Measurements from ENCODE around the gene FNDC3A. TPM values are rescaled to one million over a fixed set of nuclear protein-coding genes. Genes with fewer than 3 reads are reported as not detected.
A peak's percentile ranks its signal among the peaks of the same experiment; 100 is the strongest.

FNDC3A gene
- total RNA-seq, 1 donor from 2014 or later: 61.4 TPM

DNA sequence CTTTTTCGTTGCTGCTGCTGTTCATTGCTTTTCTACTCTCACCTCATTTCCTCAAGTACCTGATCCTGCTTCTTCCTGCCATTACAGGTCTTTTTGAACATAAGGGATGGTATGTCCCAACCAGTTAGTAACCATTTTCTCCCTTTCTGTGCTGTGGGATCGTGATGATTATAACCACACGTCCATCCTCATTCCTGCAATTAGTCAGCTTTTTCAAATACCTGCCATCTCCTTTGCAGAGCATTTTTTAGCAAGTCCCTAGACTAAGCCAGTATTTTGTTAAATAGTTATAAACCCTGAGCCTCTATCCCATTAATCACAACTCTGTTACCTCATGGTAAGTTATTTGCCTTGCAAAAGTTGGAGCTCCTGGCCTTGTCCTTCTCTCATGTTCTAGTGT is 109.2 kb downstream of the FNDC3A start:
- TF ChIP-seq, protein P1, sequence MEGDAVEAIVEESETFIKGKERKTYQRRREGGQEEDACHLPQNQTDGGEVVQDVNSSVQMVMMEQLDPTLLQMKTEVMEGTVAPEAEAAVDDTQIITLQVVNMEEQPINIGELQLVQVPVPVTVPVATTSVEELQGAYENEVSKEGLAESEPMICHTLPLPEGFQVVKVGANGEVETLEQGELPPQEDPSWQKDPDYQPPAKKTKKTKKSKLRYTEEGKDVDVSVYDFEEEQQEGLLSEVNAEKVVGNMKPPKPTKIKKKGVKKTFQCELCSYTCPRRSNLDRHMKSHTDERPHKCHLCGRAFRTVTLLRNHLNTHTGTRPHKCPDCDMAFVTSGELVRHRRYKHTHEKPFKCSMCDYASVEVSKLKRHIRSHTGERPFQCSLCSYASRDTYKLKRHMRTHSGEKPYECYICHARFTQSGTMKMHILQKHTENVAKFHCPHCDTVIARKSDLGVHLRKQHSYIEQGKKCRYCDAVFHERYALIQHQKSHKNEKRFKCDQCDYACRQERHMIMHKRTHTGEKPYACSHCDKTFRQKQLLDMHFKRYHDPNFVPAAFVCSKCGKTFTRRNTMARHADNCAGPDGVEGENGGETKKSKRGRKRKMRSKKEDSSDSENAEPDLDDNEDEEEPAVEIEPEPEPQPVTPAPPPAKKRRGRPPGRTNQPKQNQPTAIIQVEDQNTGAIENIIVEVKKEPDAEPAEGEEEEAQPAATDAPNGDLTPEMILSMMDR (IDR thresholded peaks at IDR 0.05): no peak
- Histone ChIP-seq H3K27ac (no peak overlapping the region), H3K9me3 (no peaks in the 10 kb centered on the region), H3K27me3 (ENCODE audit: low read depth) (no peaks in the 10 kb centered on the region), H3K36me3 (no peaks in the 10 kb centered on the region), H3K4me3 (no peak overlapping the region), H3K4me1 (no peaks in the 10 kb centered on the region)
- intact Hi-C loops (cut with DNase I): no loop called here
- DNase-seq (no peak), ATAC-seq (no peak)

DNA sequence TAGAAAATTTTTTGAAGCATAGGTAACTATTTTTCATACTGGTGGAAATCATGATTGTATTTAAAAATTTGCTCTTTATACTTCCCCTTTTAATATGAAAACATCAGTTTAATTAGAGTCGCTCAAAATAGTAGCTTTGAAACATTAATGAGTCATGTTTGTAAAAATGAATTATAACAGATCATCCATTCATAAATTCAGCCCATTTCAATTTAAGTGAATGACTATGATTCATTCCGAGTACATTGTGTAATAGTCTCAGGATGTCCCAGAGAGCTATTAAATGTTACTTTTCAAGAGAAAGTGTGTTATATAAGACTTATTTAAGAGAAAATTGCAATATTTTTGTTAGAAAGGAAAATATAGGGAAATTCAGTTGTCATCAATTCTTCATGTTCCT is 111.0 kb downstream of the FNDC3A start:
- intact Hi-C loops (cut with DNase I): no loop called here
- H3K36me3 ChIP-seq: no peaks in the 10 kb centered on the region
- DNase-seq: no peak
- no peaks in the 10 kb centered on the region for H3K27me3 ChIP-seq (ENCODE audit: low read depth)
- H3K4me3 ChIP-seq: no peak overlapping the region
- no peak overlapping the region for H3K27ac ChIP-seq
- TF ChIP-seq, protein P1 (IDR thresholded peaks at IDR 0.05): no peak
- H3K9me3 ChIP-seq: no peaks in the 10 kb centered on the region
- H3K4me1 ChIP-seq: no peaks in the 10 kb centered on the region
- no peak for ATAC-seq

DNA sequence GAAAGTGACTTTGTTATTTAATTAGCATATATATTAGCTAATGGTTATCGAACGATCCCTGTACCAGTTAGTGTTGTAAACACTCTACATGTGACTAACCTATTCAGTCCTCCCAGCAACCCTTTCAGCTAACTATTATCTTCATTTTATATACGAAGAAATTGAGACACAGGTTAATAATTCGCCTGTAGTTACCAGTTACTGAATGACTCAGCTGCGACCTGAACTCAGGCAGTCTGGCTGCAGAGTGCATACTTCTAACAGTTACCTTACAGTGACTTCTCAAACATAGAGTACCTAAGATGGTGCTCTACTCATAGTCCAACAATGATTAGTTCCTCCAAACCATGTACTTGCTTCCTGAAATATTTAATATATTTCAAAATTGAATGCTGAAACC is 117.7 kb downstream of the FNDC3A start:
- DNase-seq (no peak), ATAC-seq (no peak)
- Histone ChIP-seq H3K27ac (no peak overlapping the region), H3K9me3 (no peaks in the 10 kb centered on the region), H3K27me3 (ENCODE audit: low read depth) (no peaks in the 10 kb centered on the region), H3K36me3 (no peaks in the 10 kb centered on the region), H3K4me1 (peaks cover 13% of the 10 kb centered on the region), H3K4me3 (no peak overlapping the region)
- intact Hi-C loops (cut with DNase I): no loop called here
- TF ChIP-seq, protein P1 (IDR thresholded peaks at IDR 0.05): no peak

DNA sequence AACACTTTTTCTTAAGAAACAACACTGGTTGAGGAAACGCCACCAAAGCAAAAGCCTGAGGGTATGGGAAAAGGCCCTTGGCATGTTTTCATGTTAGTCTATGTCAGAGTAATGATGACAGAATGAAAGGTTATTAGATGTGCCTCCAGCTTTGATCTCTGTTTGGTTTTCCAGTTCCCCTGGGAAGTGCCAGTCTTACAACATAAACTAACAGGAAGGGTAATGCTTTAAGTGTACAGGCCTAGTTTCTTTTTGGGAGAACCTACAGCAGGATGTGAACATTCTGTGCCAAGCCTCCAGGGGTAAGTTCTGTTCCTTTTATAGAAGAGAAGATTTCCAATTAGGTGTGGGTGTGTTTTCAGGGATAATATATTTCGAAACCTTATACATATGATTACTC is 121.7 kb downstream of the FNDC3A start:
- intact Hi-C loops (cut with DNase I): no loop called here
- peak overlapping the region; percentile 68 for H3K27ac ChIP-seq

DNA sequence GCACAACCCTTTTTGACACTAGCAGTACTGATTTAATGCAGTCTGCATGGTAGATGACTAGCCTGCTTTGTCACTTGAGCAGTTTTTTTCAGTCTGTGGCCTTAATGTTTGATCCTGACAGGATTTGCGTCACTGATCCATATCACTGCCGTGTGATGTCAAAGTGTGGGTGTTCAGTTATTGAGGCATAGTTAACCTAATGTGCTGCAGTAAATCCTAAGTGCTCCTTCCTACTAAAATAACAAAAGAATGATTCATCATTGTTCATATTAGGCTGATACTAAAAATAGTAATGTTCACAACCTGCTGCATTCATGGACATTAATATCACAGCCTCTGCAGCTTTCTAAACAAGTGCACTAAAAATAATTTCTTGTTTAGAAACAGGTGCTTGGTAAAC is 122.5 kb downstream of the FNDC3A start:
- peak; percentile 78 to 91 for ATAC-seq
- TF ChIP-seq, protein P1 (IDR thresholded peaks at IDR 0.05): no peak
- H3K4me3 ChIP-seq: no peak overlapping the region
- intact Hi-C loops (cut with DNase I): no loop called here
- no peaks in the 10 kb centered on the region for H3K36me3 ChIP-seq
- H3K4me1 ChIP-seq: peaks cover 25% of the 10 kb centered on the region
- no peak for DNase-seq
- no peaks in the 10 kb centered on the region for H3K27me3 ChIP-seq (ENCODE audit: low read depth)
- H3K27ac ChIP-seq: peak overlapping the region; percentile 68
- H3K9me3 ChIP-seq: no peaks in the 10 kb centered on the region

More for the DNA sequence above, 121.7 kb downstream of the FNDC3A start:
- DNase-seq (no peak), ATAC-seq (peak; percentile 82 to 85)
- no peaks in the 10 kb centered on the region for H3K9me3 ChIP-seq
- no peaks in the 10 kb centered on the region for H3K27me3 ChIP-seq (ENCODE audit: low read depth)
- TF ChIP-seq, protein P1 (IDR thresholded peaks at IDR 0.05): no peak
- peaks cover 25% of the 10 kb centered on the region for H3K4me1 ChIP-seq
- H3K4me3 ChIP-seq: no peak overlapping the region
- H3K36me3 ChIP-seq: no peaks in the 10 kb centered on the region
